GM12801 (cell line): ENCODE measurements around the gene ACVR1C.

Source experiments
- TF ChIP-seq, protein P1 (sequence below): IDR thresholded peaks from one replicate; pipeline ENCODE4 v1.5.1; 2011; ENCODE audit warnings: control low read depth; ENCODE audit not compliant: insufficient read length; ENCODE audit errors: extremely low read depth

The ACVR1C gene

DNA sequence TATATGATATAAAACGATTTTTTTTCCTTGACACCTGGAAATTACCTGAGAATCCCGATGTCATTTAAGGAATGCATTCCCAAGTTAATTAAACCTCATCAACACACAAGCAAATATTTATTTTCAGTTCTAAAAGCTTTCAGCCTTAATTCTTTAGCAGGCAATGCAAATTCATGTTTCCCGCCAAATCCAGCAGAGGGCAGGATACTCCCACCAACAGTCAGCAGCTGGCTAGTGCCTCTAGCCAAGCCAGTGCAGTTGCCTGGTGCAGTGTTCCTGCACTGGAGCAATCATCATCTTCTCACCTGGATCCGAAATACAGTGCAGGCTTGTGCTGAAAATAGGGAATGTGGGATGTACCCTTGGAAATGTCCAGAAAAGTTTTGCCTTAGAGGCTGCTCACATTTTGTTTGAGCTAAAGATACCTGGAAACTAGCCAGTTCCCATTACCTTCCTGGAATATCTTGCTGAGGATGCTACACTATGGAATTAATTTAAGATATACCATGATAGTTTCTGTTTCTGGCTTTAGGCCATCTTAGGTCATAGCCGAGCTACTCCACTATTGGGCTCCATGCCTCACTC lies 136.4 kb downstream of the ACVR1C start:
- TF ChIP-seq, protein P1, sequence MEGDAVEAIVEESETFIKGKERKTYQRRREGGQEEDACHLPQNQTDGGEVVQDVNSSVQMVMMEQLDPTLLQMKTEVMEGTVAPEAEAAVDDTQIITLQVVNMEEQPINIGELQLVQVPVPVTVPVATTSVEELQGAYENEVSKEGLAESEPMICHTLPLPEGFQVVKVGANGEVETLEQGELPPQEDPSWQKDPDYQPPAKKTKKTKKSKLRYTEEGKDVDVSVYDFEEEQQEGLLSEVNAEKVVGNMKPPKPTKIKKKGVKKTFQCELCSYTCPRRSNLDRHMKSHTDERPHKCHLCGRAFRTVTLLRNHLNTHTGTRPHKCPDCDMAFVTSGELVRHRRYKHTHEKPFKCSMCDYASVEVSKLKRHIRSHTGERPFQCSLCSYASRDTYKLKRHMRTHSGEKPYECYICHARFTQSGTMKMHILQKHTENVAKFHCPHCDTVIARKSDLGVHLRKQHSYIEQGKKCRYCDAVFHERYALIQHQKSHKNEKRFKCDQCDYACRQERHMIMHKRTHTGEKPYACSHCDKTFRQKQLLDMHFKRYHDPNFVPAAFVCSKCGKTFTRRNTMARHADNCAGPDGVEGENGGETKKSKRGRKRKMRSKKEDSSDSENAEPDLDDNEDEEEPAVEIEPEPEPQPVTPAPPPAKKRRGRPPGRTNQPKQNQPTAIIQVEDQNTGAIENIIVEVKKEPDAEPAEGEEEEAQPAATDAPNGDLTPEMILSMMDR = no peak

DNA sequence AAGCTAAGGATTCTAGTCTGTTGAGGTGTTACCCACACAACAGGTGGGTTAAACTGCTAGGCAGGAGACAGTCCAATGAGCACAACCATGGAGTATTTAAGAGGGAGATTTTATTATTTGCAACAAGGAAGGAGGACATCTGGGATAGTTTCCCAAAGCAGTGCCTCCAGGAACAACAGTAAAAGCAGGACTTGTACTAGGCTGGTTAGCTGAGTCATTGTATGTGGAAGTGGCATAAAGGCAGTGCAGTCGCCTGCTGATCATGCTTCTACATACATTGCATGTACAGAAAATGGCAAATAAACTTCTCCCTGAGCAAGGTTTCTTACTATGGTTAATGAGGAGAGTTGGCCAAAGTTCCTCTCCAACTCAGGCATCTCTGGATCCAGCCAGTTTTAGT lies 138.7 kb downstream of the ACVR1C start:
- TF ChIP-seq, protein P1 = no peak

DNA sequence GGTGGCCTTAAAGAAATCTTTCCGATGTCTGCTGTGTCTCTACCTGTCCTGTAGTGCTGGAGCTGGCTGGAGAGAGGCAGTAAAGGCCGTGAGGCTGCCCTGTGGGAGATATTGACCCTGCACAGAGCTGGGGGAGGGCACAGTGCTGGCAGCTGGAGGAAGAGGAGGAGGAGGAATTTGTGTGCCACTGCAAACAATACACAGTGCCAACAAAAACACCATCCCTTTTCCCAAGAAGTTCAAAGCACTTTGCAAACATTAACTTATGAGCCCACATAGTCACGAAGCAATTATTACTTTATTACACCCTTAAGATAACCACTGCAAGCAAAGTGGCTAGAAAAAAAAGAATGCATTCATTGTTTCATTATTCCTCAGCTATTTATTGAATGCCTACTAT lies 139.8 kb downstream of the ACVR1C start:
- TF ChIP-seq, protein P1 = no peak

DNA sequence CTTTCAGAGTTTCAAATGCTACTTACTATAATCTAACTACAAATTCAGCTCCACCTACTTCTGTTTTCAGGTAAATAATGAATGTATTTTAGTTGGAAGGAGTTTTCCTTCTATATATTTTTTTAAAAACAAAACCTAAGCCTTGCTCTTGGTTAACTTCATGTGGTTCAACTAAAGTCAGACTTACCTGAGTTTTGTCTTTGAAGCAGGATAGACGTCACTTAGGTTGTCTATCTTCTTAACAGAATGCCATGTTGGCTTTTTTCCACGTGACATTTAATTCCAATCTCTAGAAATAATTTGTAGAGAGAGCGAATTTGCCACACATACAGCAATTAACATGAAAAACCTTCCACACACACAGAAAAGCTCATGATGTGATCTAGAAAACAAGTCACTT lies 140.9 kb downstream of the ACVR1C start:
- TF ChIP-seq, protein P1 = no peak

DNA sequence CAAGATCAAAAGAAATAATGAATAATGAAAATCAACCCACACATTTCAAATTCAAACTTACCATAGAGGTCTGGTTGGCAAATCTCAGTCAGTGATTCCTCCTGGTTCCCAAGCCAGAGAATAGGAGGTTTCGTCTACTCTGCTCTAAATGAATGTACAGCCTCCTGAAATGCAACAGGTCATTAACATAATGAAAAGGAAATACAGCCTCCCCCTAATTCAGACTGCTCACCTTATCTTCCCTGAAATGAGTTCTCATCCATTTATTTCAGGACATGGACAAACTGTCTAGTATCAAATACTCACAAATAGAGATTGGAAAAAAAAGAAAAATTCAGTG lies 141.4 kb downstream of the ACVR1C start:
- TF ChIP-seq, protein P1 = no peak

DNA sequence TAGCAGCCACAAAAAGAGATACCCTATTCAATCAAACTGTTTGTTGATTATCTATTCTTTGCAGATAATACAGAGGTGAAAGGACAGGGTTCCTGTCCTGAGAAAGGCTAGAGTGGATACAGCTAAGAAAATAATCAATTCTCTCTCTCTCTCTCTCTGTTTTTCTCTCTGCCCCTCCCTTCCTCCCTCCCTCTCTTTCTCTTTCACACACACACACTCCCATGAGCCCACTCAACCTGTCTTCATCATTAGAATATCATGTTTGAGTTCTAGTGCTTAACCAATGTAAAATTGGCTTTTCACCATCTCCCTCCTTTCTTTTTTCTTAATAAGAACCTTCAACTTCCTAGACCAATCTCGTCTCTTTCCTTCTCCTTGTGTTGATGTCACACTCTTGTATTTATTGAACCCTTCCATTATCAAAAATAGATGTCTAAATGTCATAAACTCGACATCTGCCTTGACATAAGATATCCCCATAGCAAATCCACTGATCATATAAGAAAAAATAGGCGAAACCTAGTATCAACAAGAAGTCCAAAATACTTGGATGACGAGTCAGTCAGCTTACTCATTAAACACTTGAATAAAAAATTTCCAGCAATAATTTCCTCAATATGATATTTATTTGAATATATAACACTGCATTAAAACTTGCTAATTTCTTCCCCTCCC lies 141.9 kb downstream of the ACVR1C start:
- TF ChIP-seq, protein P1 = no peak

DNA sequence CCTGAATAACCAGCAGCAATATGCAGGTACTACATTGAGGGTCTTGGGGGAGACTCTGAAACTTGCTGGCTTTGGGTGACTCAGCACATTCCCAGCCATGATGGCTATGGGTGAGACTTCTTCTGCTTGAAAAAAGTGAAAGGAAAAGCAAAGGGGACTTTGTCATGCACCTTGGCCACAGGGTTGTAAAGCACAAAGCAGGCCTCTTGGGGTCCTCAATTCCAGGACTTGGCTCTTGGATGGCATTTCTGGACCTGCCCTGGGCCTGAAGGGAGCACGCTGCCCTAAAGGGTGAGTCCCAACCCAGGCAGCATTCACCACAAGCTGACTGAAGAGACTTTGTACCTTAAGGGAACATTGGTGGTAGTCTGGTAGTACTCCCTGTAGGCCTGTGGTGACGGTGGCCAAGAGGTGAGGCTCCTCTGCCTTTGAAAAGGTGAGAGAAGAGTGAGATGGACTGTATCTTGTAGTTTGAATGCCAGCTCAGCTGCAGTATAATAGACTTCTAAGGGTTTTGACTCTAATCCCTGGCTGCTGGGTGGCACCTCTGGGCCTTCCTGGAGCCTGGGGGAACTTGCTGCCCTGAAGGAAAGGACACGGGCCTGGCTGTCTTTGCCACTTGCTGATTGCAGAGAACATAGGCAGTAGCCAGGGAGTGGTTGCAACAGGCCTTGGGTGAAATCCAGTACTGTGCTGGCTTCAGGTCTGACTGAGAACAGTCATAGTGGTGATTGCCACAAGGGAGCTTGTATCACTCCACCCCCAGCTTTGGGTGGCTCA lies 148.3 kb downstream of the ACVR1C start:
- TF ChIP-seq, protein P1 = no peak
